GM18520 (cell line): ENCODE data around the gene CCDC13.

Experiments used
- ATAC-seq: cut with Tn5 transposase; IDR thresholded peaks from one replicate; pipeline ENCODE4 v1.9.1; 2021; ENCODE audit not compliant: unreplicated experiment

CCDC13 gene

GRCh38 chr3:42753757-42754156 lies 19.3 kb downstream of the CCDC13 start:
- no peak for ATAC-seq

- ATAC-seq: no peak
These were observed 20.1 kb downstream of the CCDC13 start for GRCh38 chr3:42752961-42753360.

DNA sequence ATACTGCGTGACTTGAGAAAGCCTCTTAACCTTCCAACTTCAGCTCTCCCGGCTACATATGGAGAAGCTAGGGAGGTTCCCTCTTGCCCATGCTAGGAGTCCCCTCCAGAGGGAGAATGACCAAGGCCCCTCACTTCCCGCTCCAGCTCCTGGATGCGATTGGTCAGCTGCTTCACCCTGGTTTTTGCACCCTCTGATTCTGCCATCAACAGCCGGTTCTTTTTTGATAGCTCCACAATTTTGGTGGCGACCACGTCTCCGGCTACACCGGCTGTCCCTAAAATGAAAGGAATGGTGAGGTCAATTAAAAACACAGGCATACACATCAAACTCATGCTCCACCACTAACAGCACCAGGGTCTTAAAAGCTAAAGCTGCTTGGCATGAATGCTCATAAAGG lies 20.6 kb downstream of the CCDC13 start:
- no peak for ATAC-seq

- no peak for ATAC-seq
These were observed 21.4 kb downstream of the CCDC13 start for GRCh38 chr3:42751609-42752008.

DNA sequence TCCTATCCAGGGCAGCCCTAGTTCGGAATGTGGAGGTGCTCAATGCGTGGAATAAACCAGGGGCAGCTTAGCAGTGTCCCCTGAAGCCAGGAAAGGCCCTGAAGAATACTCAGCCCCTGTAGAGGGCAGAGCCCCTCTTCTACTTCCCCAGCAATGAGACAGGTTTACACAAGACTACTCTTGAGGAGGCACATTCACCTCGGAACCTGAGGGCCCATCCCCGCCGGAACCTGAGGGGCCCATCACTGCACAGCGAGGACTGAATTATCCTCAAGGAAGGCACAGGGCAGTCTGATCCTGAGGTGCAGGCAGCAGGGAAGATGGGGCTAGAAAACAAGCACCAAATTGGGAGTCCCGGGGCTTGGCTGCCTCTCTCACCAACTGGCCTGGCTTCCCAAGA lies 22.2 kb downstream of the CCDC13 start:
- no peak for ATAC-seq

GRCh38 chr3:42749753-42750231 lies 23.3 kb downstream of the CCDC13 start:
- no peak for ATAC-seq

DNA sequence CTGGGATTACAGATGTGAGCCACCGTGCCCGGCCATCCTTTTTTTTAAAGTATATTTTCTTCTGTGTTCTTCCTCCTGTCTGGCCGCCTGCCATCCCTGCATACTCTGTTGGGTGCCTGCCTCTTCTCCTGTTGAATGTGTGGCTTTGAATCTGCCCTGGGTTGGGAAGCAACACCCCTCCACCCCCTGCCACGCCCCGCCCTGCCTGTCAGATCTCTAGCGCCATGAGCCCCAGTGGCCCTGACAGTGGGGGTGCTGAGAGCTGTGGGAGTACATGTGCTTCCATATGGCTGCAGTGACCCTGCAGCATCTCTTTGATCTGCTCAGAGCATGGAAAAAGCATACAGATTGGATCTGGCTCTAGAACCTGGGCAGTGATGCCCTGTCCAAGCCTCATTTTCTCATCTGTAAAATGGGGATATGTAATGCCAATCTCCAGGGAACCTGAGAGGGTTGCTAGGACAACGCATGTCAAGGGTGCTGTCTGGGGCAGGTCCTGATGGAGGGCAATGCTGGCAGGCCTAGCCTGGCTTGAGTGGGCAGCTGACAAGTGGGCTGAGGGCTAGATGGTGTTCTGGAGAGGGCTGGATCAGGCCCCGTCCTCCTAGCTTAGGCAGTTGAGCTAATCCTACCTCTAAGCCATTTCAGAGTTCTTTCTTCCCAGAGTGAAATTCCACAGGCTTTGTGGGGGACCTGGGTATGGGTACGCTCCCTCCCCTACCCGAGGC lies 23.9 kb downstream of the CCDC13 start:
- ATAC-seq: no peak

- ATAC-seq: no peak
These were observed 25.5 kb downstream of the CCDC13 start for GRCh38 chr3:42747581-42747980.

- no peak for ATAC-seq
These were observed 26.3 kb downstream of the CCDC13 start for GRCh38 chr3:42746455-42747450.

DNA sequence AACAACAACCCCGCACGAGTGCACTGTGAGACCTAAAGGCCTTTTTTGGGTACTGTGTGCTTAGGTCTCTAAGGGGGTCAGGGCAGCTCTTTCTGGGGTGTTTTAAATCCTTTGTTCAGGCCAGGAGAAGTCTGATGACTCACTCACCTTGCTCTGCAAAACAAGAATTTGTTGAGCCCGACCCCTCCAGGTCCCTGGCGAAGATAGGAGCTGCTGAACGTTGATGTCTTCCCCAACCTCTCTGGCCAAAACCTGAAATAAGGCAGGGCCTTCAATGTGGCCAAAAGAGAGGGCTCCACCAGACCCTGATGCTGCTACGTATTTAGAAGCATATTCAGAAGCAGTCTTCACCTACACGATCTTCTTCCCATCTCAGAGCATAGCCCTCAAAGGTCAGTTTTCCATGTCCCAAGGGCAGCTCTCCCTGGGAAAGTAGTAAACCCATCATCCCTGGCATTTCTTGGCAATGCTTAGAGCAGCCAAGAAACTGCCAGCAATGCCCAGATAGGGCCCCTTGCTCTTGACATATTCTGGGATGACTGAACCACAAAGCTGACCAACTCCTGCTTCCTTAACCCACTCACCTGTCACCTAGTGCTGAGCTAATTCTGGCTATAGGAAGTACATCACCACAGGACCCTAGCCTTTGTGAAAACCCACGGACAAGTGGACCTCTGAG lies 27.1 kb downstream of the CCDC13 start:
- ATAC-seq: no peak

- ATAC-seq: no peak
These were observed 27.7 kb downstream of the CCDC13 start for GRCh38 chr3:42745291-42745745.

DNA sequence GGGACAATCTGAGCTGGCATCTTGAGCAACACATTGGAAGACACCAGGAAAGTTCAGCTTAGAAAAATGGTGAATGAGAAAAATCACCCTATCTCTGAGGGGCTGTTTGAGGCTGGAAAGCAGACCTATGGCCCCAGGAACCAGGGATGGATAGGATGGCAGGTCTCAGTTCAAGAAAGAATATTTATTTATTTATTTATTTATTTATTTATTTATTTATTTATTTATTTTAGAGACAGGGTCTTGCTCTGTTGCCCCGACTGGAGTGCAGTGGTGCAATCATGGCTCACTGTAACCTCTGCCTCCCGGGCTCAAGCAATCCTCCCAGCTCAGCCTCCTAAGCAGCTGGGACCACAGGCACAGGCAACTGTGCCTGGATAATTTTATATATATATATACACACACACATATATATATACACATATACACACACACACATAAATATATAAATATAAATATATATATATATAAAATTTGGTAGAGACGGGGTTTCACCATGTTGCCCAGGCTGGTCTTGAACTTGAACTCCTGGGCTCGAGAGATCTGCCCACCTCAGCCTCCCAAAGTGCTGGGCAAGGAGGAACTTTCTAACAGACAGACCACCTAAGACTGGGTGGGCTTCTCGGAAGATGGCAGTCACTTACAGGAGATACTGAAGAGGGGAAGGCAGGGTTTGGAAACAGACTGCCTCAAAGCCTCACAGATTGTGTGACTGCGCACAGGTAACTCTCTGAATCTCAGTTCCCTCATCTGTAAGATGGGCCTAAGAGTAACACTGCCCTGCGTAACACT lies 29.7 kb downstream of the CCDC13 start:
- ATAC-seq: no peak

DNA sequence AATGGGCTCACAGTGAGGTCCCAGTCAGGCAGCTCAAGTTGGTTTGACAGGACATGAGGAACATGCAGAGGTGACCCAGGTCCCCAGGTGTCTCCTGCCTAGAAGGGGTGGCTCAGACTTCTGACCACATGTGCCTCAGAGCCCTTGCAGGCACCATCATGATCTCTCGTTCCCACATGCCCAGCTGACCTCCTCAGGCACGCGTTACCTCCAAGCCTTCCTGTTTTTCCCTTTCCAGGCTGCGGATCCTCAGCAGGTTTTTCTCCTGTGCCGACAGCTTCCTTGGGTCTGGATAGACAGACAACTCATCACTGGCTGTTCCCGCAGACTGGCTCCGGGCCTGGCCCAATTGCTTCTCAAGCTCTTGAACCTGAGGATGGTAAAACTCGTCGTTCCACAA lies 30.4 kb downstream of the CCDC13 start:
- no peak for ATAC-seq

GRCh38 chr3:42742259-42742658 lies 30.8 kb downstream of the CCDC13 start:
- ATAC-seq: no peak

DNA sequence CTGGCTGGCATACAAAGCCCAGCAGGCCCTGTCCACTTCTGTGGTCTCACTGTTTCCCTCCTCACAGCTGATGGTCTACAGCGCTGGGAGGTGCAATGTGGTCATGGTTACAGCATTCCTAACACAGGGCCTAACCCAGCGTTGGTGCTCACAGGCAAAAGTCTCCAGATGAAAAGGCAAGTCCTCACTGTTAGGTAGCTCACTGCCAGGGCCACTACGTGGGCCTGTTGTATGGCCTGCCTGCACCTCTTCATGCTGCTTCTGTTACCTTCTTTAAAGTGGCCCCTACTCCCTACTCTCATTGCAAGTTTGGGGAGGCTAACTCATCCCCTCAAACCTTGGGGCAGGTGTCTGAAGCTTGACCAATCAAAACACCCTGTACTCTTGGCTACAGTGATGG lies 31.3 kb downstream of the CCDC13 start:
- no peak for ATAC-seq

GRCh38 chr3:42739401-42740158 lies 33.5 kb downstream of the CCDC13 start:
- no peak for ATAC-seq

- no peak for ATAC-seq
These were observed 36.5 kb downstream of the CCDC13 start for GRCh38 chr3:42736531-42736930.

- no peak for ATAC-seq
These were observed 37.0 kb downstream of the CCDC13 start for GRCh38 chr3:42736081-42736480.

GRCh38 chr3:42735615-42736014 lies 37.4 kb downstream of the CCDC13 start:
- no peak for ATAC-seq

DNA sequence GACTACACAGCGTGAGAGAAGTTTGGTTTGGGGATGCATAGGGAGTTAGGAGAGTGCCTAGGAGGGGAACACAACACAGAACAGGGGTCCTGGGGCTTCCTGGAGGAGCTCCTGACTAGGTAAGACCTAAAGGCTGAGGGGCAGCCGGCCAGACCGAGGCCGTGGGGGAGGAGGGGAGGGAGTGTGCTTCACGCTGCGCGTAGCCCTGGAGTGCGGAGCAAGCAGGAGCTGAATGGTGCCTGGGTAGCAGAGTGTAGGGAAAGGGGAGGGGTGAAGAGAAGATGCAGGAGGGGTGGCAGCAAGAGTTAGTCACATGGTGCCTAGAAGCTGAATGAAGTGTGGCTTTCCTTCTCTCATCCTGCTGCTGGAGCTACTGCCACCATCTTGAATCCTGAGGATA lies 38.0 kb downstream of the CCDC13 start:
- ATAC-seq: no peak
